HEK293 (cell line): ENCODE results near the gene SMC5.

ENCODE experiments used
- CTCF ChIA-PET: fragments of 350-600 bp; formaldehyde crosslinking; extraction: SDS; loops from one replicate; lab custom pipeline; 2021; ENCODE audit warnings: antibody characterized with exemption; lab: Yijun Ruan, JAX
- POLR2A ChIA-PET: fragments of 300-600 bp; formaldehyde crosslinking; extraction: SDS; loops from one replicate; lab custom pipeline; 2020; ENCODE audit warnings: antibody characterized with exemption, inconsistent platforms; lab: Yijun Ruan, JAX
- H3K27ac ChIP-seq: fragments of 200-500 bp; sonication (Bioruptor generic); 2 replicates; pipeline ENCODE4 v1.5.1; 2014; ENCODE audit warnings: low read depth, low read length, control low read depth, inconsistent platforms; ENCODE audit errors: extremely low read depth
- H3K36me3 ChIP-seq, 2 experiments: fragments of 200-500 bp in 1 of 2; sonication (Bioruptor generic) in 1 of 2; 1 replicate in 1 of 2; 2 replicates in 1 of 2; pipeline ENCODE4 v1.5.1; 2014 to 2017; ENCODE audit warnings: inconsistent platforms in 2 of 2, low read length in 2 of 2; ENCODE audit not compliant: control insufficient read depth in 2 of 2, insufficient read depth in 1 of 2
- H3K4me1 ChIP-seq: fragments of 200-500 bp; sonication (Bioruptor generic); 2 replicates; pipeline ENCODE4 v1.5.1; 2014; ENCODE audit warnings: mild to moderate bottlenecking, low read length, inconsistent platforms; ENCODE audit not compliant: control insufficient read depth, insufficient read depth
- H3K4me3 ChIP-seq: 2 replicates; pipeline ENCODE4 v1.5.1; 2011; ENCODE audit warnings: low read depth, mild to moderate bottlenecking, control low read depth, low read length, moderate library complexity
- H3K9me3 ChIP-seq: fragments of 200-500 bp; sonication (Bioruptor generic); 2 replicates; pipeline ENCODE4 v1.5.1; 2014; ENCODE audit warnings: low read depth, low read length, inconsistent platforms; ENCODE audit not compliant: control insufficient read depth, insufficient read depth
- AEBP2 ChIP-seq: fragments of 450-650 bp; formaldehyde crosslinking; IDR thresholded peaks from 2 replicates; pipeline ENCODE4 v1.5.1; 2016; ENCODE audit warnings: missing biosample characterization, missing genetic modification characterization, borderline replicate concordance
- GFI1B ChIP-seq: fragments of 450-650 bp; formaldehyde crosslinking; IDR thresholded peaks from 2 replicates; pipeline ENCODE4 v1.5.1; 2016; ENCODE audit warnings: missing biosample characterization, missing genetic modification characterization
- GLI4 ChIP-seq: fragments of 450-650 bp; formaldehyde crosslinking; IDR thresholded peaks from 2 replicates; pipeline ENCODE4 v1.5.1; 2016; ENCODE audit warnings: missing biosample characterization, missing genetic modification characterization
- GLIS2 ChIP-seq: fragments of 450-650 bp; formaldehyde crosslinking; IDR thresholded peaks from 2 replicates; pipeline ENCODE4 v1.5.1; 2016; ENCODE audit warnings: missing biosample characterization, missing genetic modification characterization
- KLF1 ChIP-seq: fragments of 450-650 bp; formaldehyde crosslinking; IDR thresholded peaks from 2 replicates; pipeline ENCODE4 v1.5.1; 2016; ENCODE audit warnings: missing biosample characterization, missing genetic modification characterization
- SP2 ChIP-seq: fragments of 450-650 bp; formaldehyde crosslinking; IDR thresholded peaks from 2 replicates; pipeline ENCODE4 v1.5.1; 2016; ENCODE audit warnings: missing biosample characterization, missing genetic modification characterization
- SP3 ChIP-seq: fragments of 450-650 bp; formaldehyde crosslinking; IDR thresholded peaks from 2 replicates; pipeline ENCODE4 v1.5.1; 2016; ENCODE audit warnings: missing biosample characterization, missing genetic modification characterization
- TCF7L2 ChIP-seq: IDR thresholded peaks from 2 replicates; pipeline ENCODE4 v1.6.1; 2011; ENCODE audit warnings: low read depth, mild to moderate bottlenecking, inconsistent platforms, low read length, moderate library complexity, borderline replicate concordance
- YY2 ChIP-seq: fragments of 450-650 bp; formaldehyde crosslinking; IDR thresholded peaks from 2 replicates; pipeline ENCODE4 v1.5.1; 2016; ENCODE audit warnings: missing biosample characterization, missing genetic modification characterization
- ZBTB11 ChIP-seq: fragments of 450-650 bp; formaldehyde crosslinking; conservative IDR thresholded peaks from 2 replicates; pipeline ENCODE4 v1.5.1; 2016; ENCODE audit warnings: low read depth, missing biosample characterization, missing genetic modification characterization
- ZEB2 ChIP-seq: fragments of 450-650 bp; formaldehyde crosslinking; IDR thresholded peaks from 2 replicates; pipeline ENCODE4 v1.5.1; 2016; ENCODE audit warnings: missing biosample characterization, missing genetic modification characterization
- ZFHX2 ChIP-seq: fragments of 450-650 bp; formaldehyde crosslinking; conservative IDR thresholded peaks from 2 replicates; pipeline ENCODE4 v1.5.1; 2016; ENCODE audit warnings: missing biosample characterization, missing genetic modification characterization
- ZIC2 ChIP-seq: fragments of 450-650 bp; formaldehyde crosslinking; IDR thresholded peaks from 2 replicates; pipeline ENCODE4 v1.5.1; 2016; ENCODE audit warnings: missing biosample characterization, missing genetic modification characterization
- ZNF121 ChIP-seq: fragments of 450-650 bp; formaldehyde crosslinking; IDR thresholded peaks from 2 replicates; pipeline ENCODE4 v1.5.1; 2016; ENCODE audit warnings: missing biosample characterization, missing genetic modification characterization
- ZNF2 ChIP-seq: fragments of 450-650 bp; formaldehyde crosslinking; IDR thresholded peaks from 2 replicates; pipeline ENCODE4 v1.5.1; 2016; ENCODE audit warnings: missing biosample characterization, missing genetic modification characterization
- ZNF335 ChIP-seq: fragments of 450-650 bp; formaldehyde crosslinking; conservative IDR thresholded peaks from 2 replicates; pipeline ENCODE4 v1.5.1; 2016; ENCODE audit warnings: missing biosample characterization, missing genetic modification characterization
- ZNF366 ChIP-seq: fragments of 450-650 bp; formaldehyde crosslinking; conservative IDR thresholded peaks from 2 replicates; pipeline ENCODE4 v1.5.1; 2016; ENCODE audit warnings: missing biosample characterization, missing genetic modification characterization
- ZNF37A ChIP-seq: fragments of 450-650 bp; IDR thresholded peaks from 2 replicates; pipeline ENCODE4 v1.5.1; 2018; ENCODE audit warnings: missing biosample characterization, missing genetic modification characterization
- ZNF394 ChIP-seq: fragments of 450-650 bp; formaldehyde crosslinking; IDR thresholded peaks from 2 replicates; pipeline ENCODE4 v1.5.1; 2016; ENCODE audit warnings: missing biosample characterization, missing genetic modification characterization, mild to moderate bottlenecking, moderate library complexity, borderline replicate concordance
- ZNF626 ChIP-seq: fragments of 450-650 bp; sonication (Bioruptor Pico); formaldehyde crosslinking; IDR thresholded peaks from 2 replicates; pipeline ENCODE4 v1.5.1; 2018; ENCODE audit warnings: missing biosample characterization, missing genetic modification characterization, inconsistent platforms
- ZNF701 ChIP-seq: fragments of 450-650 bp; formaldehyde crosslinking; IDR thresholded peaks from 2 replicates; pipeline ENCODE4 v1.5.1; 2016; ENCODE audit warnings: missing biosample characterization, missing genetic modification characterization
- ZNF76 ChIP-seq: fragments of 450-650 bp; formaldehyde crosslinking; IDR thresholded peaks from 2 replicates; pipeline ENCODE4; 2016; ENCODE audit warnings: low read depth, missing biosample characterization, missing genetic modification characterization, borderline replicate concordance
- ZNF768 ChIP-seq: fragments of 450-650 bp; formaldehyde crosslinking; IDR thresholded peaks from 2 replicates; pipeline ENCODE4 v1.5.1; 2018; ENCODE audit warnings: missing biosample characterization, mild to moderate bottlenecking, missing genetic modification characterization
- ZSCAN5A ChIP-seq: fragments of 450-650 bp; formaldehyde crosslinking; IDR thresholded peaks from 2 replicates; pipeline ENCODE4 v1.5.1; 2016; ENCODE audit warnings: missing biosample characterization, missing genetic modification characterization

SMC5 gene

GRCh38 chr9:70218767-70219166 lies 40.0 kb upstream of the SMC5 start (continued):
- TF ChIP-seq AEBP2 (tag by site-specific recombination) (no peak), ZNF366 (tag by site-specific recombination) (no peak), GFI1B (tag by site-specific recombination) (no peak), ZBTB11 (tag by site-specific recombination) (no peak), ZNF768 (no peak), YY2 (tag by site-specific recombination) (no peak), ZIC2 (tag by site-specific recombination) (no peak), TCF7L2 (no peak), ZNF701 (tag by site-specific recombination) (no peak), GLIS2 (no peak)

- Histone ChIP-seq H3K27ac (no peak overlapping the region), H3K4me1 (no peaks in the 10 kb centered on the region), H3K36me3 (peaks cover 0 to 8% of the 10 kb centered on the region in 2 experiments; a peak in 1 of 3 replicates), H3K9me3 (no peaks in the 10 kb centered on the region), H3K4me3 (no peak overlapping the region)
- ChIA-PET CTCF (interaction anchor here (1.0 kb wide), 1 partner anchor 9 kb away, joined by 3 read pairs; no protein-coding TSS in a partner anchor), POLR2A (no interaction called here)
- TF ChIP-seq ZNF335 (tag by site-specific recombination), result no peak
- no peak for TF ChIP-seq SP3 (tag by site-specific recombination)
- no peak for TF ChIP-seq SP2 (tag by site-specific recombination)
- no peak for TF ChIP-seq ZNF37A (tag by site-specific recombination)
These were observed 38.6 kb upstream of the SMC5 start for GRCh38 chr9:70220216-70220615.

- TF ChIP-seq GLI4 (tag by site-specific recombination) (no peak), ZFHX2 (tag by site-specific recombination) (no peak), ZSCAN5A (tag by site-specific recombination) (no peak), KLF1 (tag by site-specific recombination) (no peak), ZNF394 (no peak), ZNF335 (tag by site-specific recombination) (no peak), ZNF626 (tag by site-specific recombination) (no peak), ZNF121 (tag by site-specific recombination) (no peak), ZNF76 (tag by site-specific recombination) (no peak), ZEB2 (tag by site-specific recombination) (no peak), ZNF2 (tag by site-specific recombination) (no peak), ZIC2 (tag by site-specific recombination) (no peak)
- Histone ChIP-seq H3K4me3 (no peak overlapping the region), H3K27ac (no peak overlapping the region), H3K9me3 (no peaks in the 10 kb centered on the region), H3K36me3 (no peaks in the 10 kb centered on the region), H3K4me1 (no peaks in the 10 kb centered on the region)
- ChIA-PET CTCF (interaction anchor here (1.8 kb wide), 1 partner anchor 109 kb away, joined by 10 read pairs; no protein-coding TSS in a partner anchor), POLR2A (no interaction called here)
These were observed 36.4 kb upstream of the SMC5 start for GRCh38 chr9:70222354-70222753.
